HG03565 (cell line): ENCODE measurements around the gene GP2.

Experiments
- ATAC-seq: cut with Tn5 transposase; IDR thresholded peaks from one replicate; pipeline ENCODE4 v1.9.1; 2021; ENCODE audit warnings: mild to moderate bottlenecking, moderate library complexity; ENCODE audit not compliant: unreplicated experiment

GP2 gene

DNA sequence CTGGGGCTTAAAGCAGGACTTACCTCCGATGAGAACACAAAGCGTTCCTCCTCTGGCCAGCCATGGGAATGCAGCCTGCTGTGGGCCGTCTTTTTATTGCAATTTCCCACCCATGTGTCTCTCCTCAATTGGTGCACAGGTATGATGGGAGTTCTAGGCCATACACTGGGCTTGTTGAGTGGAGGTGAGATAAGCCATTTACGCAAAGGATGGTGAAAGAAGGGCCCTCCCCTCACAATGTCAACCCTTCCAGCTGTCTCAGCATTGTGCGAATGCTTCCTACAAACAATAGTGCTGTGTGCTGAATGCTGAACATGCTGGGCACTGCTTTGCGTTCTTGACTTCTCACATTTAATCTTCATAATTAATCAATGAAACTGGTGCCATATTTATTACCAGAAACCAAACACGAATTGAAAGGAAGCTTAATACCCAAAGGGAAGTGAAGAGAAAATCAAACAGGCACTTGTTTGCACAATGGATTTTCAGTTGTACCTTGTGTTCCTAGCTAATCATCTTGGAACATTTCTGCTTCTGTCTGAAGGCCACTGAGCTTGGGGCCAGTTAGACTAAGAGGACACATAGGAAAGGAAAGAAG is at the start of gene GP2:
Gene GP2 (minus strand): TSS at position 70 of the 598 bp plus-strand sequence. CDS start 1,082 bp downstream, outside the sequence.
- ATAC-seq: no peak

DNA sequence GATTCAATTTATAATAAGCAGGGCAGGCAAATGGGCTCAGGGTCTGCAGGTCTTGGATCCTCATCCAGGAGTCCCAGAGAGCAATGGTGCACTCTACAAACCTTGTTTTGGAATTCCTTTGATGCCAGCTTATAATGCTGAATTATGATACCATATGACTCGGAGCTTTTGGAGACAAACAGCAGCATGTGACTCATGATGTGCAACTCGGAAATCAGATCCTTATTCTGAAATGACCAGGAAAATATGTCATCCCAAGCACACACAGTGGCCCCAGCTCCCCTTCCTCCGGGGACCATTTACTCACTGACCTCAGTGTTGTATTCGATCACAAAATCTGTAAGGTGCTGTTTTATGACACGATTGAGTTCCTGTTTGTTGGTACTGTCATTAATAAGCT is 45.4 kb upstream of the GP2 start:
- ATAC-seq: no peak

DNA sequence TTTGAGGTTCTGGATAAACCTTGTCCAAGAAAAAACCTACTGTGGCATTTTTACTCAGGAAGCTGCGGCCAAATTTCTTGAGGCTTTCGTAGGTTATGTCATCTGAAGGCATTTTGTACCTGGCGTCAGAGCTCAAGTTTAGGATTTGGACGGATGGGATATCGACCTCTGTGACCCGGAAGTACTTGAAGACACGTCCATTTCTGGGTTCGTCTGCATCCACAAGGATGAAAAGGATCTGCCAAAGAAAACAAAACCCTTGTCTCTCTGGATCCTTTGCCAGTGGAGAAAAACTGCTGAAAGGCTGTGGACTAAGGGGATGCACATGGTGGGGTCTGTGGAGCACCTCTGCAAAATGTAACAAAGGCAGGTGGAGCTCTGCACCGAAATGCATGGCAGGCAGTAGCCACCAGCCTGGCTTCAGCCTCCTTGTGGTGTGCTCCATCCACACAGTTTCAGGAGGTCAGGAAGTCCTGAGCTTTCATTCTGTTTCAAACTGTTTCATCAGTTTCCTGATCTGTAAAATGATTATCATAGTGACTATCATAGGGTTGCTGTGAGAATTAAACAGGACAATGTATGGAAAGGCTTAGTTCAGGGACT is 42.2 kb upstream of the GP2 start:
- no peak for ATAC-seq

DNA sequence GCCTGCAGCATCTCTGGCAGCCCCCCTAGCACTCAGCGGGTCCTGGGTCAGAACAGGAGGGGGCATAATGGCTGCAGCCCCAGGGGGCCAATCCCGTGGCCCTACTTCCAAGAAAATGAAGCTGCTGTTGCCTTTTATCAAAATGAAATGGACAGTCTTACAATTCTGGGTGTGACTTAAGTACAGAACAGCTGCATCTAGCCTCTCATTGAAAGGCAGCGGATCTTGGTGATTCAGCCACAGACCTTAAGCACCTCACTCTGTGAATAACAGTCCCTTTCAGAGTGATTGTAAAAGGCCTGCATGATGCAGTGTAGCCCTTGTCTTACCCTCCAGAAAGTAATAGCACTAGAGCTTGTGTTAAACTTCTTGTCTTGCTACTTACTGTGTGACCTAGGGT is 36.7 kb upstream of the GP2 start:
- ATAC-seq: no peak

DNA sequence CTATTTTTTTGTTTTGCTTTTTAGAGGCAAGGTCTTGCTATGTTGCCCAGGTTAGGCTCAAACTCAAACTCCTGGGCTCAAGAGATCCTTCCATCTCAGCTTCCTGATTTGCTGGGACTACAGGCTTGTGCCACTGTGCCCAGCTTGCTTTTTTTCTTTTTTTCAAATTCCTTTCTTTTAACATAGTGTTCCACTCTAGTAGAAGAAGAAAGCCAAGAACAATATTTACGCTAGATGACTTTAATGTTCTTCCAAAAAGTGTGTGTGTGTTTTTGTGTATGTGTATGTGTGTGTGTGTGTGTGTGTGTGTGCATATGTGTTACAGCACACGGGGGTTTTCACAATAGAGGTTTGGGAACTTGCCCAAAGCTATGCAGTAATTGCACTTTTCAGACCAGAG is 35.9 kb upstream of the GP2 start:
- no peak for ATAC-seq

DNA sequence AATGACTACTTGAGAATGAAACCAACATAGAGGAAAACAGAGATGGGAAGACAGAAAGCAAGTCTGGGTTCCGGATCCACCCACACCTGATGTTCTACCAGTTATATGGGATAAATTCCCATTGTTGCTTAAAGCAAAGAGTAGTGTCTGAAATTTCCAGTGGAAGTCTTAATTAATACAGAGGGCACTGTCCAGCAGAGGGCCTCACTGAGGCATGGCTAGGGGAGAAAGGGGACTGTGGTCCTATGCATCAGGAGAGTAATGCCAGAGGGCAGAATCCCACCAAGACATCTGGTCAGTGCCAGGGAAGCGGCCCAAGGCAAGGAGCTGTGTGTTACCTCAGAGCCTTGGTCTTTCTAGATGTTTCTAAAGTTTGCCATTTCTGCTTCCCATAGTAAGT is 32.7 kb upstream of the GP2 start:
- ATAC-seq: no peak

DNA sequence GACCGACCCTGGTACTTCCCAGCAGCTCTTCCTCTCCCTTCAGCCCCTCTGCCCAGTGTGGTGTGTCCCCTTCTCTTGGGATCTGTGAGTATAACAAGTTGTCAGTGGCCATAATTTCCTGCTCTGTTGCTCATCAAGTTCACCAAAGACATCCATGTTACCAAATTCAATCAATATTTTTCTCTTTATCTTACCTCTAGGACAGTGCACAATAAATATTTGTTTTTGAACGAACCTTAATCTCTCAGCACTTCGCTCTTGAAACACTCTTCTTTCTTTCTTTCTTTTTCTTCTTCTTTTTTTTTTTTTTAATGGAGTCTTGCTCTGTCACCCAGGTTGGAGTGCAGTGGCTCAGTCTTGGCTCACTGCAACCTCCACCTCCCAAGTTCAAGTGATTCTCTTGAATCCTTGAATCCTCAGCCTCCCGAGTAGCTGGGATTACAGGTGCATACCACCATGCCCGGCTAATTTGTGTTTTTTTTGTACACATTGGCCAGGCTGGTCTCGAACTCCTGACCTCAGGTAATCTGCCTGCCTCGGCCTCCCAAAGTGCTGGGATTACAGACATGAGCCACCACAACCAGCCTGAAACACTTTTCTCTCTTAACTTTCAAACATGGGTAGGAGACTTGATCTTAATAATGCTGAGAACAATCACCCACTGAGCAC is 27.9 kb upstream of the GP2 start:
- ATAC-seq: no peak

DNA sequence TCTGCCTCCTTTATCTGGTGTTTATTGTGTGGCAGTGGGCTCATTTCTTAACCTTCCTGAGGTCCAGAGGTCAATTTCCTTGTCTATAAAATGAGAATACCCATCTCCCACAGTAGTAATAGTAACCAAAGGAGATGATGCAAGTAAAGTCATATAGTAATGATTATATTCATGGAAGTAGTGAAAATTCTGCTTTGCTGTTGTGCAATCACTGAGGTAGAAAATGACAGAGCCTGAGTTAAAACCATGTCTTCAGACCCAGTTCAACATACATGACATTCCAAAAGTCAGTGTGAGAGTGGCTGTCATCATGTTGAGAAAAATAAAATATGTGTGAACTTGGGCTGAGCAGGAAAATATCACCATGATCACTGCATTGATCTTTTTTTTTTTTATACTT is 26.1 kb upstream of the GP2 start:
- no peak for ATAC-seq

DNA sequence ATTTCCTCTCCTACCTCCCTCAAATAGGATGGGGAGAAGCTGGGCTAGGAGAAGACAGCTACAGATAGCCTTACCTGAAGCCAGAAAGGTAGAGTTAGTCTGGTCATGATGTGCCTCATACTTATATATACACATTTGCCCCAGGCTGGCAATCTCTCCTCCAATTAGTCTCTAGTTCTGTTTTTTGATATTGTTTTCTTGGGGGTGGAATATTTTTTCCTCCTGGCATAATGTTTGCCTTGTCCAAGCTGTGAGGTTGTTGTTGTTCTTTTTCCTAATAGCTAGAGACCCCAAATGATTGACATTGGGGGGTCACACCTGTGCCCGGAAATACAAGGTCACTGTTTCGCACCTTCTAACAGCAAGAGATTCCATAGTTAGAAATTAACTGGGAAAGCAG is 25.3 kb upstream of the GP2 start, which contains the start of gene UMOD:
Gene UMOD (minus strand): TSS at position 101 of the 400 bp plus-strand sequence. CDS start 1,978 bp downstream, outside the sequence.
- ATAC-seq: no peak

DNA sequence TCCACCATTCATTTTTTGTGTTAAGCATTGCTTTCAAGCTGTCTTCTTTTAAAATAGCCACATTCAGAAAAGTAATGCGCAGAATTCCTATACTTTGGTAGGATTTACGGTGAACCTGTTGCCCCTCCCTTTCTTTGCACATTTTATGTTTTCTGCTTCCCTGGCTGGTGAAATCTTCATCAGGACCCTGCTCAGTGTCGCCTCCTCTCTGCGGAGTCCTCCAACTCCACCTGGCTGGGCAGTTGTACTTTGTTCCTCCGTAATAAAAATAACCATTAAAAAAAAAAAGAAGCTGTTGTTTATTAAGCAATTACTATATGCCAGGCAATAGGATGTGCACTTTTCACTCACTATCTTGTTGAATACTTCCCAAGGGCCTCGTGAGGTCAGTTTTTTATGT is 22.3 kb upstream of the GP2 start:
- ATAC-seq: no peak

DNA sequence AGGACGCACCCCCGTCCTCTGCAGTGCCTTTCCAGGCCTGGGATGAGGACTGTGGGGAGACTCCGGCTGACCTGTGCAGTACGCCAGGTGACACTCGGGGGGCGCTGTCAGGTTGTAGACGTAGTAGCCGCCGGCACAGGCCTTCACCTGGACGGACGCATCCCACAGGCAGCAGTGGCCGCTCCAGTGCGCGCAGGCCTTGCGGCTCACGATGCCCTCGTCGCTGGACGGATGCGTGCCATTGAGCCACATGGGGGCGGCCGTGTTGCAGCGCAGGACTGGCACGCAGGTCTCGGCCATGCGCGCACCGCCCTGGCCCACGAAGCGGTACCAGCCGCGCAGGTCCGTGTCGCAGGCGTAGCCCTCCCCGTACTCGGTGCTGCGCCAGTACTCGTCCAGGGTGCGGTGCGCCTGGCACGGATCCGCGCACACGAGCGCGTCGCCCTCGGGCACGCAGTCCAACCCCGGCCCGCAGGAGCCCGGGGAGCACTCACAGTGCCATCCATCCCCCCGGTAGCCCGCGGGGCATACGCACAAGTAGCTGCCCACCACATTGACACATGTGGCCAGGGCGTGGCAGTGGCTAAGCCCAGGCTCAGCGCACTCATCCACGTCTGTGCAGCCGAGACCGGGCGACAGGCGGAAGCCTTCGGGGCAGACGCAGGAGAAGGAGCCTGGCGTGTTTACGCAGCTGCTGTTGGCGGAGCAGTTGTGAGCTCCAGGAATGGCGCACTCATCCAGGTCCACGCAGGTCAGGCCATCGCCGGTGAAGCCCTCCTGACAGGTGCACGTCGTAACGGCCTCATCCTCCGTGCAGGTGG is 21.3 kb upstream of the GP2 start:
- no peak for ATAC-seq

DNA sequence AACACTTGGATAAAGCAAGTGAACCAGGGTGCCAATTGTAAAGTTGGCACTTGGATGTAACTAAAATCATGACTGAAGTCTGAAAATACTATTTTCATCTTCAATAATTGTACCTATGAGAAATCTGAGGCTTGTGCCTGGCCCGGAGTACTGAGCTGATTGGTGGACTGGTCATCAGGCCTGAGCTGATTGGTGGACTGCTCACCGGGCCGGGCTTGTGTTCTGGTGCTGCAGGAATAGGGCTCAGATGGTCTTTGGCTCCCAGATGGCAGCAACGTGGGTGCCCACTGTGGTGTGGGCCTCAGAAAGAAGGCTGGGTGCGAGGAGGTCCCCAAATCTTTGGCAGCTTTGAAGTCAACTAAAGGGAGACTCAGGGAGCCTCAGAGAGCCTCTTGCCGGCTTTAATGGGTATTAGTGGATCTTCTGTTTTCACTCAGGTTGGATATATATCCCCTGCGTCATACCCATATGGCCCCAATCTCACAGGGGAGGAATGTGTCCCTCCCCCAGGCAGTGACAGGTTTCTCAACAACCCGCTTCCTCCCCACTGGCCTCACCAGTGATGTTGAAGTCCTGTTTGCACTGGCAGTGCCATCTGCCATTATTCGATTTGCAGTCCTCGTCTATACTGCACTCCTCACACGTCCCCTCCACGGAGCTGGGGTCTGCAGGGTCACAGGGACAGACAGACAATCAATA is 20.5 kb upstream of the GP2 start:
- no peak for ATAC-seq

DNA sequence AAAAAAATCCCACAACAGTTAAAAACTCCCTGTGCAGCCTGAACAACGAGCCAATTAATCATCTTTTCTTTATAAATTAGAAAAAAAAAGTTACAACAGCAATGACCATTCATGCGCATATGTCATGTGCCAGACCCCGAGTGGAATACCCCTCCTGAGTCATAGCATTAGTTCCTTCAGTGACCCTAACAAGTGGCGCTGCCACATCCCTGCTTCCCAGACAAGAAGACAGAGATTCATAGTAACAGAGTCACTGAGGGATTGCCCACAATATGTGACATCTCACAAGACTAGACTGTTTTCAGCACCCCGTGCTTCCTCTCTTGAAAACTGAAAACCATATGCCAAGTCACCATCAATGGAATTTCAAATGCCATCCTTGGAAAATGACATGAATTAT is 17.3 kb upstream of the GP2 start:
- no peak for ATAC-seq

DNA sequence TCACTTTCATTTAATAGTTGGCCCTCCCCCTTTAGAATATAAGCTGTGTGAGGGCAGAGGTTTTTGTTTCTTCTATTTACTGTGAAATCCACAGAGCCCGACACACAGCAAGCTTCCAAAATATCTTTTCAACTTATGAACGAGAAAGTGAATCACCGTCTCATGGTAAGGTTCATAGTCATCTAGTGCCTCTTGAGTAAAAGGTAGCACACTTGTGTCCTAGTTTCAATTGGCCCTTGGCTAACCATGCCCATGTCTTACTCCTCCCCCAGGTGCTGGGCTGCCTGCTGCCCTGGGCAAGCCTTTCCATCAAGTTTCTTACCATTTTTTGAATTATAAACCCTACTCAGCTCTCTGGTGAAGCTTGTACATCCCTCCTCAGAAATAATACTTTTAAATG is 12.4 kb upstream of the GP2 start:
- ATAC-seq: no peak

DNA sequence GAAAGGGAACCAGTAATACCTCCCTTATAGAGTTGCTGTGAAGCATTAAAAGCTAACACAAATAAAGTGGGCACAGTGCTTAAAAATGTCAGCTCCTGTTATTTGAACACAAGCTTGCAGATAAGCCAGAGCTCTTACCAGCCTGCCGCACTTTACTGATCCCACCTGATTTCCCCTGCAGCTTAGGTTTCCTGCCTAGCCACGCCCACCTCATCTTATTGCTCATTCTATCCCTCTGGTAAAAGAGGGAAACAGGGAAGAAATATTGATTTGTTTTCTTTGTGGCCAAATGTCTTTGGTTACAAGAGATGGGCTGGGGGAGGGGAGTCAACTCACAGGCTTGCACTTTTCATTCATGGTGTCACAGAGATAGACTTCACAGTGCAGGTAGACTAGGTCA is 9.6 kb upstream of the GP2 start:
- no peak for ATAC-seq

DNA sequence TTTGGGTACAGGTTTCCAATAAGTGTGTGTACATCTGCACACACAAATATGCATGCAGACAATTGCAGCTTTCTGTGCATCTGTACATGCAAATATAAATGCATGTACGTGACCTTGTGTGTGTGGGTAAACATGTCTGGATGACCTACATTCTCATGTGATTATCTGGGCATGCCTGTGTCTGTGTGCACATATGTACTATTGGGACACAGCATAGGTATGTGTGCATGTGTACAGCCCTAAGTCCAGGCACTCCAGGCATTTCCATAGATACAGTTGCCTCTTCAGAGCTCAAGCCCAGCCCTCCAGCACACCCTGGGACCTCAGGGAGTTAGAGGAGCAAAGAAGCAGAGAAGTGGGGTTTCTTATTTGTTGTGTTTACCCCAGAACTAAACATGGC is 7.1 kb upstream of the GP2 start:
- no peak for ATAC-seq

DNA sequence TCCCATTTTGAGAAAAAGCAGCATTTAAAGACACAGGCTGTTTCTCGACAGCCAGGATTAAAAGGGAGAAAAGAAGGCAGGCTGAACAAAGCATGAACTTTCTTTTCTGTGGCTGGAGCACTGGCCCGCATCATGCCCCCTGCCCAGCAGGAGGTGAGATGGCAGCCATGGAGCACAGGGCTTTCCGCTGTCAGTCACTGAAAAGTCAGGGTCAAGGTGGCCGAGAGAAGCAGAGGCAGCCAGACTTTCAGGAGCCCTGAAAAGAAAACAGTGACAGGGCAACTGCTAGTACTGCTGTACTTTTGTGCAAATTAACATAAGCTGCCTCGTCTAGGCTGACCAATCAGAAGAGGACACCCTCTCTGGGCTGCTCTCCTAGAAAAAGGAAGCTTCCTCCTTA is 5.8 kb upstream of the GP2 start:
- no peak for ATAC-seq

DNA sequence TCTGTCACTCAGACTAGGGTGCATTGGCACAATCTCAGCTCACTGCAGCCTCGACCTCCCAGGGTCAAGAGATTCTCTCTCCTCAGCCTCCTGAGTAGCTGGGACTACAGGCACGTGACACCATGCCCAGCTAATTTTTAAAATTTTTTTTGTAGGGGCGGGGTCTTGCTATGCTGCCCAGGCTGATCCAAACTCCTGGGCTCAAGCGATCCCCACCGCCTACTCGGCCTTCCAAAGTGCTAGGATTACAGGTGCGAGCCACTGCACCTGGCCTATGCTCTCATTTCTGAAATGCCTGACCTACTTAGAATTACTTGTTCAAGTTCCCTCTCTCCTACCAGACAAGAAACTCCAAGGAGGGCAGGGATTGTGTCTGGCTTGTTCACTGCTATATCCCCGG is 5.1 kb upstream of the GP2 start:
- no peak for ATAC-seq

DNA sequence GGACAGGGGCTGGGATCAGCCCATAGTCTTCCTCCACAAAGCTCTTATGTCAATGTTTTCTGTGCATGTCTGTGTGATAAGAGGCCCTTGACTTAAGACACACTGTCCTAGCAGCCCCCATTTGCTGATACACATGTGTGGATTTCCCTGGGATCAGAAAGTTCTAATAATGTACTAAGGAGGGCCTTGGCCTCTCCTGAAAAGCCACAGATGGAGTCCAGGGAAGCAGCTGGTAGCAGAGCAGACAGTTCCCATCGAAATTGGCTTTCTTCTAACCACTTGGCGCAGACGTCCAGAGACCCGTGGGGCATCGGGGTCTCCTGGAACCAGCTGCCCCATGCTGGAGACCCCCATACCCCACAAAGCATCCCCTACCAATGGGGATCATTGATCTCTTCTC is 4.3 kb upstream of the GP2 start:
- ATAC-seq: no peak

DNA sequence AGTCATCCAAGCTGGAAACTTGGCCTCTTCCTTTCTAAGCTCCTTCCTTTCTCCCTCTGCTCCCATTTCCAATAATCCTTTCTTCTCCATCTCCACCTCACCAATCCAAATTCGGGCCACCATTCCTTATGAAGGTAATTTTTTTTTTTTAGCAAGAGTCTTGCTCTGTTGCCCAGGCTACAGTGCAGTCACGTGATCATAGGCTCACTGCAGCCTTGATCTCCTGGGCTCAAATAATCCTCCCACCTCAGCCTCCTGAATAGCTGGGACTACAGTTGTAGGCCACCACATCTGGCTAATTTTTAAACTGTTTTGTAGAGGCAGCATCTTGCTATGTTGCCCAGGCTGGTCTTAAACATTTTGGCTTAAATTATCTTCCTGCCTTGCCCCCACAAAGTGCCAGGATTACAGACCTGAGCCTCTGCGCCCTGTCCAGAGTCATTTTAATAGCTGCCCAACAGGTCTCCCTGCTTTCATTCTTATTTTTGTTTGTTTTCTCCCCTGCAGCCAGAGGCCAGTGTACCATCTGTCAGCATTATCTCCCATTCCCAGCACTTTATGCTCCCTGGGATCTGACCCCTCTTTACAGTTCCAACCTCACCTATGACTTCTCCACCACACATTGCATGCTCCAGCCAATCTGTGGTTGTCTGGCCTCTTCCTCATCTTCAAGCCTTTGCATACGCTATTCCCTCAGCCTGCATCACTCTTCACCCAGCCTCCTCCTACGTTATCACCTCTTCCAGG is 2.3 kb upstream of the GP2 start:
- no peak for ATAC-seq
